Adrenal gland (tissue), 5 donors: Measurements from ENCODE around the gene MROH7.

Source experiments
- POLR2A ChIP-seq, 2 donors: fragments of 450-650 bp; IDR thresholded peaks; one replicate each; pipeline ENCODE4 v1.6.1; 2017; ENCODE audit warnings: antibody characterized with exemption in 2 of 2, mild to moderate bottlenecking in 2 of 2, moderate library complexity in 1 of 2
- TF ChIP-seq, protein P1 (sequence below), 6 experiments: fragments of 450-650 bp in 4 of 6; fragments of 200-600 bp in 2 of 6; sonication (generic) in 1 of 6; IDR thresholded peaks; 1 replicate in 5 of 6; 2 replicates in 1 of 6; pipeline versions ENCODE4 v1.5.1 to v1.8.0; 2016 to 2021; ENCODE audit warnings: antibody characterized with exemption in 6 of 6, mild to moderate bottlenecking in 2 of 6, moderate library complexity in 1 of 6
- donor health status: DM: no; HTN: no; CAD: no.

DNA sequence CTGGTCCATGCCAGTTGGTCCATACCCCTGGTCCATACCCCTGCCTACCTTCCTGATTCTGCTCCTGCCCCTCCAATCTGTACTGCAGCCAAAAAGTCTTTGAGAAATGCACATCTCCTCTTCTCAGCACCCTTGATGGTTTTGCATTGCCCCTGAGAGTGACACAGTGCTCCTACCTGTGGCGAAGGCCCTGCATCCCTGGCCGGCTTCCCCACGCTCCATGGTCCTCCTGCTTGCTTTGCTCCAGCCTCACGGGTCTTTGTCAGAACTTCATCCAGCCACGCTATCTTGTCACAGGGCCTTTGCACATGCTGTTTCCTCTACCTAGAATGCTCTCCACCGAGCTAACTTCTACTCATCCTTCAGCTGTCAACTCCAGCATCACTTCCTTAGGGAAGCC is 41.9 kb downstream of the MROH7 start:
- TF ChIP-seq, protein P1, sequence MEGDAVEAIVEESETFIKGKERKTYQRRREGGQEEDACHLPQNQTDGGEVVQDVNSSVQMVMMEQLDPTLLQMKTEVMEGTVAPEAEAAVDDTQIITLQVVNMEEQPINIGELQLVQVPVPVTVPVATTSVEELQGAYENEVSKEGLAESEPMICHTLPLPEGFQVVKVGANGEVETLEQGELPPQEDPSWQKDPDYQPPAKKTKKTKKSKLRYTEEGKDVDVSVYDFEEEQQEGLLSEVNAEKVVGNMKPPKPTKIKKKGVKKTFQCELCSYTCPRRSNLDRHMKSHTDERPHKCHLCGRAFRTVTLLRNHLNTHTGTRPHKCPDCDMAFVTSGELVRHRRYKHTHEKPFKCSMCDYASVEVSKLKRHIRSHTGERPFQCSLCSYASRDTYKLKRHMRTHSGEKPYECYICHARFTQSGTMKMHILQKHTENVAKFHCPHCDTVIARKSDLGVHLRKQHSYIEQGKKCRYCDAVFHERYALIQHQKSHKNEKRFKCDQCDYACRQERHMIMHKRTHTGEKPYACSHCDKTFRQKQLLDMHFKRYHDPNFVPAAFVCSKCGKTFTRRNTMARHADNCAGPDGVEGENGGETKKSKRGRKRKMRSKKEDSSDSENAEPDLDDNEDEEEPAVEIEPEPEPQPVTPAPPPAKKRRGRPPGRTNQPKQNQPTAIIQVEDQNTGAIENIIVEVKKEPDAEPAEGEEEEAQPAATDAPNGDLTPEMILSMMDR (IDR thresholded peaks at IDR 0.05): no peak
- TF ChIP-seq POLR2A (IDR thresholded peaks at IDR 0.05): no peak
